OCI-LY7 (cell line): ENCODE results near the gene SNRNP27. TPM values are rescaled to one million over a fixed set of nuclear protein-coding genes. Genes with fewer than 3 reads are reported as not detected.

Experiments
- BruUV-seq: library from RNA; stranded (reverse); fragments of 400-500 nt; replicated peaks from 2 replicates; lab custom pipeline; 2021; lab: Mats Ljungman, UMichigan
- CTCF ChIA-PET: fragments of 300-600 bp; sonication (Branson Sonifier 250); formaldehyde crosslinking; loops from one replicate; lab custom pipeline; 2022; ENCODE audit warnings: antibody characterized with exemption; ENCODE audit not compliant: unreplicated experiment; lab: Charles Lee
- POLR2A ChIA-PET: fragments of 300-600 bp; sonication (Branson Sonifier 250); formaldehyde crosslinking; loops from one replicate; lab custom pipeline; 2022; ENCODE audit warnings: antibody characterized with exemption; lab: Charles Lee
- DNase-seq: peaks from one replicate; pipeline ENCODE4 v3.0.0-alpha.2; 2015; ENCODE audit warnings: low spot score
- H2AFZ ChIP-seq: fragments of 200-600 bp; sonication (generic), shearing (Covaris generic); 2 replicates; pipeline ENCODE4 v1.6.1; 2014; ENCODE audit warnings: mild to moderate bottlenecking, antibody characterized with exemption, low read length, moderate library complexity
- H3K27ac ChIP-seq: fragments of 200-600 bp; sonication (generic); 2 replicates; pipeline ENCODE4 v1.5.1; 2014; ENCODE audit warnings: mixed run types, low read depth, mild to moderate bottlenecking, moderate library complexity, low read length, inconsistent platforms; ENCODE audit not compliant: poor library complexity, severe bottlenecking
- H3K36me3 ChIP-seq: fragments of 200-600 bp; sonication (generic); 2 replicates; pipeline ENCODE4 v1.6.1; 2014; ENCODE audit warnings: mild to moderate bottlenecking, antibody characterized with exemption, low read length, moderate library complexity, mixed read lengths; ENCODE audit not compliant: insufficient read depth
- H3K4me1 ChIP-seq: fragments of 200-600 bp; sonication (generic); 2 replicates; pipeline ENCODE4 v1.5.1; 2014; ENCODE audit warnings: mild to moderate bottlenecking, low read length; ENCODE audit not compliant: insufficient read depth, poor library complexity, severe bottlenecking
- H3K4me2 ChIP-seq: fragments of 200-600 bp; sonication (generic); 2 replicates; pipeline ENCODE4 v1.6.1; 2014; ENCODE audit warnings: mild to moderate bottlenecking, low read length
- H3K4me3 ChIP-seq: fragments of 200-600 bp; sonication (generic); 2 replicates; pipeline ENCODE4 v1.5.1; 2014; ENCODE audit warnings: mild to moderate bottlenecking, low read depth, low read length; ENCODE audit not compliant: poor library complexity, severe bottlenecking
- H3K79me2 ChIP-seq: fragments of 200-600 bp; sonication (generic); 2 replicates; pipeline ENCODE4 v1.6.1; 2016; ENCODE audit warnings: low read depth, mild to moderate bottlenecking, low read length, moderate library complexity, mixed read lengths; ENCODE audit not compliant: insufficient read depth
- H3K9me2 ChIP-seq: fragments of 200-600 bp; sonication (generic); 2 replicates; pipeline ENCODE4 v1.6.1; 2016; ENCODE audit warnings: mild to moderate bottlenecking, low read length, mixed read lengths; ENCODE audit not compliant: insufficient read depth
- H3K9me3 ChIP-seq: fragments of 200-600 bp; sonication (generic); 2 replicates; pipeline ENCODE4 v1.6.1; 2014; ENCODE audit warnings: mild to moderate bottlenecking, mixed run types, low read length, mixed read lengths
- H4K20me1 ChIP-seq: fragments of 200-600 bp; sonication (generic); 2 replicates; pipeline ENCODE4 v1.6.1; 2014; ENCODE audit warnings: mild to moderate bottlenecking, antibody characterized with exemption, low read length, moderate library complexity, mixed read lengths; ENCODE audit not compliant: insufficient read depth
- EZH2phosphoT487 ChIP-seq: fragments of 200-600 bp; sonication (generic); IDR thresholded peaks from 2 replicates; pipeline ENCODE4 v1.6.1; 2018; ENCODE audit warnings: low read depth, borderline replicate concordance, mild to moderate bottlenecking, mixed run types, antibody characterized with exemption, low read length, moderate library complexity, mixed read lengths
- intact Hi-C: fragments of 100-400 bp; cut with micrococcal nuclease; formaldehyde crosslinking; loops from one replicate; pipeline ENCODE4 v1.10.0; 2022; ENCODE audit not compliant: unreplicated experiment
- total RNA-seq, 2 experiments: library from RNA; depleted of rRNA in 1 of 2; stranded (reverse); fragments of >200 nt in 1 of 2; shearing (Covaris generic) in 1 of 2; gene quantifications; 2 replicates each; pipeline ENCODE4 v1.2.3, GENCODE V29; 2014 to 2022
- TF ChIP-seq, protein P1 (sequence below): fragments of 200-600 bp; sonication (generic); conservative IDR thresholded peaks from 2 replicates; pipeline ENCODE4 v1.5.1; 2014; ENCODE audit warnings: mild to moderate bottlenecking, antibody characterized with exemption, low read length, moderate library complexity, mixed read lengths

Gene SNRNP27
- total RNA-seq, 2 experiments from 2014 or later, result 42.2 to 76.0 TPM

DNA sequence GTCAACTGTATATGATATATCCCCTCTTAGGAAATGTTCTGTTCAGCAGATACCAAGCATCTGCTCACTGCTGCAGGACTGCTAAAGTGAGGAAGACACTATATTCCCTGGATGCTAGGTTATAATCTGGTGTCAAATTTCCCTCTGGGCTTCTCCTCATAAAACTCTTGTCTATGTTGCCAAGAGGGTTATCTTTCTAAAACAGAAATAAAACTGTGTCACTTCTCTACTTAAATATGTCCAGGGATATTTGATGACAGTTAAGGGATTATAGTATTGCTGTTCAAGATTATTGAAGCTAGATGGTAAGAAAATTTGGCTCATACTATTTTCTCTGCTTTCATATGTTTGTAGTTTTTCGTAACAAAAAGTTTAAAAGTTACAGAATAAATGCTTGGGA is 30.5 kb upstream of the SNRNP27 start:
- H3K79me2 ChIP-seq, result no peaks in the 10 kb centered on the region
- BruUV-seq, result no TSS peak
- intact Hi-C loops, result no loop called here
- no peaks in the 10 kb centered on the region for H3K4me1 ChIP-seq
- H3K9me3 ChIP-seq, result no peaks in the 10 kb centered on the region
- no peak overlapping the region for H3K27ac ChIP-seq
- H3K9me2 ChIP-seq, result no peaks in the 10 kb centered on the region
- CTCF ChIA-PET, result interaction anchor here (0.5 kb wide), 1 partner anchor 426 kb away, joined by 4 read pairs; the partner anchor contains the start of gene NFU1
- H3K4me3 ChIP-seq, result no peak overlapping the region
- no peak overlapping the region for H3K4me2 ChIP-seq
- no peak for DNase-seq
- H4K20me1 ChIP-seq, result no peaks in the 10 kb centered on the region
- POLR2A ChIA-PET, result interaction anchor here (2.5 kb wide), 1 partner anchor 14 kb away, joined by 6 read pairs; no protein-coding TSS in a partner anchor
- H2AFZ ChIP-seq, result no peak overlapping the region
- H3K36me3 ChIP-seq, result peaks cover 65% of the 10 kb centered on the region
- TF ChIP-seq EZH2phosphoT487, result no peak
- TF ChIP-seq, protein P1, sequence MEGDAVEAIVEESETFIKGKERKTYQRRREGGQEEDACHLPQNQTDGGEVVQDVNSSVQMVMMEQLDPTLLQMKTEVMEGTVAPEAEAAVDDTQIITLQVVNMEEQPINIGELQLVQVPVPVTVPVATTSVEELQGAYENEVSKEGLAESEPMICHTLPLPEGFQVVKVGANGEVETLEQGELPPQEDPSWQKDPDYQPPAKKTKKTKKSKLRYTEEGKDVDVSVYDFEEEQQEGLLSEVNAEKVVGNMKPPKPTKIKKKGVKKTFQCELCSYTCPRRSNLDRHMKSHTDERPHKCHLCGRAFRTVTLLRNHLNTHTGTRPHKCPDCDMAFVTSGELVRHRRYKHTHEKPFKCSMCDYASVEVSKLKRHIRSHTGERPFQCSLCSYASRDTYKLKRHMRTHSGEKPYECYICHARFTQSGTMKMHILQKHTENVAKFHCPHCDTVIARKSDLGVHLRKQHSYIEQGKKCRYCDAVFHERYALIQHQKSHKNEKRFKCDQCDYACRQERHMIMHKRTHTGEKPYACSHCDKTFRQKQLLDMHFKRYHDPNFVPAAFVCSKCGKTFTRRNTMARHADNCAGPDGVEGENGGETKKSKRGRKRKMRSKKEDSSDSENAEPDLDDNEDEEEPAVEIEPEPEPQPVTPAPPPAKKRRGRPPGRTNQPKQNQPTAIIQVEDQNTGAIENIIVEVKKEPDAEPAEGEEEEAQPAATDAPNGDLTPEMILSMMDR, result no peak

DNA sequence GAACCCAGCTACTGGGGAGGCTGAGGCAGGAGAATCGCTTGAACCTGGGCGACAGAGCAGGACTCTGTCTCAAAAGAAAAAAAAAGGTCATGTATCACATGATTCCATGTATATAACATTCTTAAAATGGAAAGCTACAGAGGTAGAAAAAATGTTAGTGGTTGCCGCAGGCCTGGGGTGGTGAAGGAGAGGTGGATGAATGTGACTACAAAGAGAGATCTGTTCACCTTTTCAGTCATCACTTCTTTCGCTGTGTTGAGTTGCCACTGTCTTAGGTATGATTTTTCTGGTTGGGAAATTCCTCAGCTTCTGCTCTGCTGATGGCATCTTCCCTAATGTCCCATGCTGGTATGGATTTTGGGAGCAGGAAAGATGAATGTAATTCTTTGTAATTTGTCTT is 5.3 kb upstream of the SNRNP27 start:
- intact Hi-C loops, result no loop called here
- H3K9me2 ChIP-seq, result no peaks in the 10 kb centered on the region
- no TSS peak for BruUV-seq
- H3K27ac ChIP-seq, result no peak overlapping the region
- POLR2A ChIA-PET, result interaction anchor here (0.6 kb wide), 1 partner anchor 109 kb away, joined by 7 read pairs; no protein-coding TSS in a partner anchor
- H4K20me1 ChIP-seq, result no peaks in the 10 kb centered on the region
- TF ChIP-seq, protein P1, result no peak
- no peak for TF ChIP-seq EZH2phosphoT487
- no peaks in the 10 kb centered on the region for H3K79me2 ChIP-seq
- CTCF ChIA-PET, result no interaction called here
- peaks cover 3% of the 10 kb centered on the region for H3K4me1 ChIP-seq
- H2AFZ ChIP-seq, result no peak overlapping the region
- H3K4me2 ChIP-seq, result no peak overlapping the region
- no peak for DNase-seq
- H3K36me3 ChIP-seq, result no peaks in the 10 kb centered on the region
- H3K9me3 ChIP-seq, result no peaks in the 10 kb centered on the region
- H3K4me3 ChIP-seq, result no peak overlapping the region

DNA sequence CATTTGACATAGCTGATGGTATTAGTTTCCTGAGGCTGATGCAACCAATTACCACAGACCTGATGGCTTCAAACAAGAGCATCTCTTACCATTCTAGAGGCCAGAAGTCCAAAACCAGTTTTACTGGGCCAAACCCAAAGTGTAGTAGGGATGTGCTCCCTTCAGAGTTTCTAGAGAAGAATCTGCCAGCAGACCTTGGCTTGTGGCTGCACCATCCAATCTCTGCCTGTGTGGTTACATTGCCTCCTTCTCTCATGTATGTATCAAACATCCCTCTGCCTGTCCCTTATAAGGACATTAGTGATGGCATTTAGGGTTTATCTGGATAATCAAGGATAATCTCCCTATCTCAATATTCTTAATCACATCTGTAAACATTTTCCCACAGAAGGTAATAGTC is 4.5 kb upstream of the SNRNP27 start:
- no peak overlapping the region for H3K4me2 ChIP-seq
- H3K4me3 ChIP-seq, result no peak overlapping the region
- no peaks in the 10 kb centered on the region for H3K9me2 ChIP-seq
- H3K27ac ChIP-seq, result no peak overlapping the region
- ChIA-PET POLR2A (no interaction called here), CTCF (no interaction called here)
- TF ChIP-seq EZH2phosphoT487, result no peak
- TF ChIP-seq, protein P1, result no peak
- no peaks in the 10 kb centered on the region for H3K36me3 ChIP-seq
- no peak for DNase-seq
- H2AFZ ChIP-seq, result no peak overlapping the region
- no peaks in the 10 kb centered on the region for H4K20me1 ChIP-seq
- peaks cover 6% of the 10 kb centered on the region for H3K79me2 ChIP-seq
- no peaks in the 10 kb centered on the region for H3K9me3 ChIP-seq
- peaks cover 5% of the 10 kb centered on the region for H3K4me1 ChIP-seq
- intact Hi-C loops, result no loop called here
- BruUV-seq, result no TSS peak
